OCI-LY1 (cell line): ENCODE measurements around the gene HMGXB3.

Source experiments
- H2AFZ ChIP-seq: fragments of 200-600 bp; sonication (generic), shearing (Covaris generic); 2 replicates; pipeline ENCODE4 v1.6.0; 2014; ENCODE audit warnings: antibody characterized with exemption, mild to moderate bottlenecking, low read length
- H3F3A ChIP-seq: fragments of 200-600 bp; sonication (generic), shearing (Covaris generic); 2 replicates; pipeline ENCODE4 v1.6.0; 2014; ENCODE audit warnings: mild to moderate bottlenecking, antibody characterized with exemption, low read length, moderate library complexity; ENCODE audit not compliant: insufficient read depth
- H3K27ac ChIP-seq: fragments of 200-600 bp; sonication (generic); 2 replicates; pipeline ENCODE4 v1.5.1; 2014; ENCODE audit warnings: low read length, mixed run types, mild to moderate bottlenecking, low read depth; ENCODE audit not compliant: poor library complexity, severe bottlenecking
- H3K27me3 ChIP-seq: fragments of 200-600 bp; sonication (generic); 2 replicates; pipeline ENCODE4 v1.6.0; 2014; ENCODE audit warnings: antibody characterized with exemption, mild to moderate bottlenecking, low read length, moderate library complexity; ENCODE audit not compliant: insufficient read depth
- H3K36me3 ChIP-seq: fragments of 200-600 bp; sonication (generic); 2 replicates; pipeline ENCODE4 v1.6.1; 2014; ENCODE audit warnings: mild to moderate bottlenecking, antibody characterized with exemption, low read length, moderate library complexity, mixed read lengths; ENCODE audit not compliant: insufficient read depth
- H3K4me1 ChIP-seq: fragments of 200-600 bp; sonication (generic); 2 replicates; pipeline ENCODE4 v1.5.1; 2014; ENCODE audit warnings: mild to moderate bottlenecking, low read length, moderate library complexity; ENCODE audit not compliant: insufficient read depth, severe bottlenecking
- H3K4me2 ChIP-seq: fragments of 200-600 bp; sonication (generic), shearing (Covaris generic); 2 replicates; pipeline ENCODE4 v1.6.1; 2014; ENCODE audit warnings: low read length
- H3K4me3 ChIP-seq: fragments of 200-600 bp; sonication (generic); 2 replicates; pipeline ENCODE4 v1.5.1; 2014; ENCODE audit warnings: low read length, low read depth, mild to moderate bottlenecking, mixed read lengths; ENCODE audit not compliant: poor library complexity, severe bottlenecking
- H3K79me2 ChIP-seq: fragments of 200-600 bp; shearing (Covaris generic); 2 replicates; pipeline ENCODE4 v1.6.1; 2016; ENCODE audit warnings: mixed run types, low read length, mixed read lengths; ENCODE audit not compliant: insufficient read depth
- H3K9ac ChIP-seq: fragments of 200-600 bp; sonication (generic), shearing (Covaris generic); 2 replicates; pipeline ENCODE4 v1.6.1; 2014; ENCODE audit warnings: mild to moderate bottlenecking, low read length, mixed read lengths
- H3K9me2 ChIP-seq: fragments of 200-600 bp; sonication (generic), shearing (Covaris generic); 2 replicates; pipeline ENCODE4 v1.6.1; 2014; ENCODE audit warnings: low read depth, mild to moderate bottlenecking, low read length, mixed read lengths
- H3K9me3 ChIP-seq: fragments of 200-600 bp; shearing (Covaris generic); 2 replicates; pipeline ENCODE4 v1.6.1; 2014; ENCODE audit warnings: low read length, mixed read lengths
- H4K20me1 ChIP-seq: fragments of 200-600 bp; sonication (generic), shearing (Covaris generic); 2 replicates; pipeline ENCODE4 v1.6.0; 2016; ENCODE audit warnings: mild to moderate bottlenecking, low read length; ENCODE audit not compliant: insufficient read depth
- EZH2 ChIP-seq: fragments of 200-600 bp; sonication (generic), shearing (Covaris generic); IDR thresholded peaks from 2 replicates; pipeline ENCODE4 v1.8.0; 2017; ENCODE audit warnings: borderline replicate concordance, mixed run types, mild to moderate bottlenecking, antibody characterized with exemption, low read length, moderate library complexity, mixed read lengths
- TF ChIP-seq, protein P1 (sequence below): fragments of 200-600 bp; sonication (generic), shearing (Covaris generic); IDR thresholded peaks from 2 replicates; pipeline ENCODE4 v1.5.1; 2017; ENCODE audit warnings: mild to moderate bottlenecking, antibody characterized with exemption, low read length, moderate library complexity, mixed read lengths

Gene HMGXB3

GRCh38 chr5:150000256-150000989 is at the start of gene HMGXB3, which contains the start of gene TIGD6:
HMGXB3 (plus strand) TSS chr5:150000739; CDS start chr5:150004853, 4,114 bp downstream.
TIGD6 (minus strand) TSS chr5:150000654; CDS start chr5:149996348, 4,306 bp downstream.
- H3K9me2 ChIP-seq, result no peaks in the 10 kb centered on the region
- peak within 1 kb of the TSS; percentile 93 for H3K9ac ChIP-seq
- no peaks in the 10 kb centered on the region for H3F3A ChIP-seq
- H3K4me1 ChIP-seq, result peaks cover 22% of the 10 kb centered on the region
- peaks cover 26% of the 10 kb centered on the region for H3K79me2 ChIP-seq
- peak within 1 kb of the TSS; percentile 55 for H3K27ac ChIP-seq
- no peaks in the 10 kb centered on the region for H3K27me3 ChIP-seq
- peak within 1 kb of the TSS; percentile 86 for H3K4me3 ChIP-seq
- no peaks in the 10 kb centered on the region for H3K9me3 ChIP-seq
- TF ChIP-seq, protein P1, sequence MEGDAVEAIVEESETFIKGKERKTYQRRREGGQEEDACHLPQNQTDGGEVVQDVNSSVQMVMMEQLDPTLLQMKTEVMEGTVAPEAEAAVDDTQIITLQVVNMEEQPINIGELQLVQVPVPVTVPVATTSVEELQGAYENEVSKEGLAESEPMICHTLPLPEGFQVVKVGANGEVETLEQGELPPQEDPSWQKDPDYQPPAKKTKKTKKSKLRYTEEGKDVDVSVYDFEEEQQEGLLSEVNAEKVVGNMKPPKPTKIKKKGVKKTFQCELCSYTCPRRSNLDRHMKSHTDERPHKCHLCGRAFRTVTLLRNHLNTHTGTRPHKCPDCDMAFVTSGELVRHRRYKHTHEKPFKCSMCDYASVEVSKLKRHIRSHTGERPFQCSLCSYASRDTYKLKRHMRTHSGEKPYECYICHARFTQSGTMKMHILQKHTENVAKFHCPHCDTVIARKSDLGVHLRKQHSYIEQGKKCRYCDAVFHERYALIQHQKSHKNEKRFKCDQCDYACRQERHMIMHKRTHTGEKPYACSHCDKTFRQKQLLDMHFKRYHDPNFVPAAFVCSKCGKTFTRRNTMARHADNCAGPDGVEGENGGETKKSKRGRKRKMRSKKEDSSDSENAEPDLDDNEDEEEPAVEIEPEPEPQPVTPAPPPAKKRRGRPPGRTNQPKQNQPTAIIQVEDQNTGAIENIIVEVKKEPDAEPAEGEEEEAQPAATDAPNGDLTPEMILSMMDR, result no peak
- no peak for TF ChIP-seq EZH2
- no peaks in the 10 kb centered on the region for H4K20me1 ChIP-seq
- H2AFZ ChIP-seq, result 0 out of 2 replicates have a peak within 1 kb of the TSS, but pooled peaks have one; percentile 3
- H3K4me2 ChIP-seq, result peak within 1 kb of the TSS; percentile 70
- H3K36me3 ChIP-seq, result peaks cover 18% of the 10 kb centered on the region

DNA sequence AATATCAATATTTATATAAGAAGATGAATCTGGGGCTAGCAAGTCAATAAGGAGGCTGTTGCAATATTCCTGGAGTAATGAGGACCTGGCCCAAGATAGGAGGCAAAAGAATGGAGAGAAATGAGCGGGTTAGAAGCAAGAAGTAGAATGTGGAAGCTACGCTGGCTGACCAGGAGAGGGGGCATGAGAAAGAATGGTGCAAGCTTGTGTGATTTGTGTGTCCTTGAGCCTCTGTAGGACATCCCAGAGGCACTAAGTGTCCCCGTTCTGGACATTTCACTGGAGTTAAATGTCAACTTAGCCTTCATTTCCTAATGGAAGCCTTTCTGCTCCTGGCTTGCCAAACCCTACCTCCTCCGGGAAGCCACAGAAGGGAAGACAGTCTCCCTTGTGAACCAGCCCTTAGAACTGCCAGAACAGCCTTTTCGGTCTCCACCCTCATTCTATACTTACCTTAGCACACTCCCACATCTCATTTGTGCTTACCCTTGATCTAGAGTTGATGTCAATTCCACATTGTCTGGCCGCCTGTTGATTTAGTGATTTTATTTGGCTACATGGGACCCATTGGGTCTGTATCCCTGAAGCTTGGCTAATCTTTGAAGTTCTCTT is 49.3 kb upstream of the HMGXB3 start:
- H3K4me2 ChIP-seq, result no peak overlapping the region
- no peak overlapping the region for H2AFZ ChIP-seq
- H3K4me1 ChIP-seq, result no peaks in the 10 kb centered on the region
- H3K4me3 ChIP-seq, result no peak overlapping the region
- H3K36me3 ChIP-seq, result no peaks in the 10 kb centered on the region
- no peaks in the 10 kb centered on the region for H3K9me2 ChIP-seq
- no peak overlapping the region for H3K9ac ChIP-seq
- TF ChIP-seq, protein P1, result peak; percentile 19; the same call in 1 of the 2 replicates
- no peak for TF ChIP-seq EZH2
- H4K20me1 ChIP-seq, result no peaks in the 10 kb centered on the region
- no peaks in the 10 kb centered on the region for H3K9me3 ChIP-seq
- no peaks in the 10 kb centered on the region for H3K27me3 ChIP-seq
- H3F3A ChIP-seq, result no peaks in the 10 kb centered on the region
- H3K27ac ChIP-seq, result no peak overlapping the region
- no peaks in the 10 kb centered on the region for H3K79me2 ChIP-seq

GRCh38 chr5:149953436-149954121 is 47.0 kb upstream of the HMGXB3 start:
- Histone ChIP-seq H4K20me1 (no peaks in the 10 kb centered on the region), H3K27ac (no peak overlapping the region), H3K9me3 (no peaks in the 10 kb centered on the region), H2AFZ (no peak overlapping the region), H3K9me2 (no peaks in the 10 kb centered on the region), H3K4me1 (no peaks in the 10 kb centered on the region), H3K9ac (no peak overlapping the region), H3F3A (no peaks in the 10 kb centered on the region), H3K4me2 (no peak overlapping the region), H3K79me2 (no peaks in the 10 kb centered on the region), H3K4me3 (no peak overlapping the region), H3K27me3 (no peaks in the 10 kb centered on the region), H3K36me3 (no peaks in the 10 kb centered on the region)
- TF ChIP-seq EZH2, result no peak
- TF ChIP-seq, protein P1, result no peak
